A549 (cell line): Measurements from ENCODE around the gene ZC3H12D.

Experiments used
- BHLHE40 ChIP-seq: IDR thresholded peaks from 2 replicates; pipeline ENCODE4 v1.6.1; 2012; ENCODE audit warnings: low read depth, low read length, inconsistent platforms
- EP300 ChIP-seq, 2 experiments: fragments of >200 bp; sonication (Bioruptor Twin); formaldehyde crosslinking; IDR thresholded peaks; 2 replicates in 1 of 2; 3 replicates in 1 of 2; pipeline ENCODE4 v1.6.1; 2016 to 2017
- JUN ChIP-seq, 2 experiments: fragments of >200 bp; sonication (Bioruptor Twin); formaldehyde crosslinking; IDR thresholded peaks; 2 replicates in 1 of 2; 3 replicates in 1 of 2; pipeline ENCODE4 v1.6.1; 2016 to 2017
- MAFK ChIP-seq: fragments of 450-650 bp; IDR thresholded peaks from 2 replicates; pipeline ENCODE4 v1.6.1; 2014; ENCODE audit not compliant: partially characterized antibody
- MYC ChIP-seq: IDR thresholded peaks from 2 replicates; pipeline ENCODE4 v1.6.1; 2012; ENCODE audit warnings: mild to moderate bottlenecking, inconsistent platforms, low read length, improper control_type of control experiment, borderline replicate concordance
- NR3C1 ChIP-seq: fragments of >200 bp; sonication (Bioruptor Twin); formaldehyde crosslinking; IDR thresholded peaks from 3 replicates; pipeline ENCODE4 v1.6.1; 2017
- POLR2A ChIP-seq: IDR thresholded peaks from 2 replicates; pipeline ENCODE4 v1.6.1; 2012; ENCODE audit warnings: mild to moderate bottlenecking, low read length
- POLR2AphosphoS2 ChIP-seq: conservative IDR thresholded peaks from 2 replicates; pipeline ENCODE4 v1.6.1; 2012; ENCODE audit warnings: low read length, improper control_type of control experiment, inconsistent platforms
- USF2 ChIP-seq: fragments of 450-650 bp; IDR thresholded peaks from 2 replicates; pipeline ENCODE4 v1.6.1; 2014; ENCODE audit warnings: antibody characterized with exemption
- ZC3H11A ChIP-seq: fragments of 450-650 bp; IDR thresholded peaks from 2 replicates; pipeline ENCODE4 v1.6.1; 2014; ENCODE audit warnings: antibody characterized with exemption, mild to moderate bottlenecking
- TF ChIP-seq, protein P1 (sequence below): fragments of >200 bp; sonication (Bioruptor Twin); formaldehyde crosslinking; IDR thresholded peaks from 3 replicates; pipeline ENCODE4 v1.5.1; 2016
- TF ChIP-seq, protein P2 (sequence below): fragments of 200-600 bp; sonication (generic); IDR thresholded peaks from 2 replicates; pipeline ENCODE4 v1.6.1; 2016; ENCODE audit warnings: antibody characterized with exemption, mild to moderate bottlenecking, moderate library complexity

DNA sequence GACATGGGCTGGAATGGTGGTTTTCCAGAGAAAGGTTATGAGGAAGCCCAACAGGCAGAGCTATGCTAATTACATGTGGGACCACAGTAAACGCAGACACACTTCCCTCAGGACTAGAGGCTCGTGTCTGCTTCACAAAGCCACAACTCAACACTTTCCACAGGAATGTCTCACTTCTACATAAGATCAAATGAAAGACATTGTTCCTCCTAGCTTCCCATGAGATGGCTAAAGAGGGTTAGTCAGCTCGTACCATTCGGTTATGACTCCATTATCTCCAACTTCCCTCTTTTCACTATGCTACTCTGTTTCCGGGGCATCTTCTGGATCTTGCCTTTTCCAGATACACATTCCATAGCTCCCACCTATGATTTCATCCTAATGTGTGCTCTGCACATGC is 29.1 kb upstream of the ZC3H12D start:
- TF ChIP-seq, protein P1, sequence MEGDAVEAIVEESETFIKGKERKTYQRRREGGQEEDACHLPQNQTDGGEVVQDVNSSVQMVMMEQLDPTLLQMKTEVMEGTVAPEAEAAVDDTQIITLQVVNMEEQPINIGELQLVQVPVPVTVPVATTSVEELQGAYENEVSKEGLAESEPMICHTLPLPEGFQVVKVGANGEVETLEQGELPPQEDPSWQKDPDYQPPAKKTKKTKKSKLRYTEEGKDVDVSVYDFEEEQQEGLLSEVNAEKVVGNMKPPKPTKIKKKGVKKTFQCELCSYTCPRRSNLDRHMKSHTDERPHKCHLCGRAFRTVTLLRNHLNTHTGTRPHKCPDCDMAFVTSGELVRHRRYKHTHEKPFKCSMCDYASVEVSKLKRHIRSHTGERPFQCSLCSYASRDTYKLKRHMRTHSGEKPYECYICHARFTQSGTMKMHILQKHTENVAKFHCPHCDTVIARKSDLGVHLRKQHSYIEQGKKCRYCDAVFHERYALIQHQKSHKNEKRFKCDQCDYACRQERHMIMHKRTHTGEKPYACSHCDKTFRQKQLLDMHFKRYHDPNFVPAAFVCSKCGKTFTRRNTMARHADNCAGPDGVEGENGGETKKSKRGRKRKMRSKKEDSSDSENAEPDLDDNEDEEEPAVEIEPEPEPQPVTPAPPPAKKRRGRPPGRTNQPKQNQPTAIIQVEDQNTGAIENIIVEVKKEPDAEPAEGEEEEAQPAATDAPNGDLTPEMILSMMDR = no peak
- no peak for TF ChIP-seq POLR2A
- no peak for TF ChIP-seq EP300 (IDR thresholded peaks at IDR 0.05)
- no peak for TF ChIP-seq POLR2AphosphoS2
- no peak for TF ChIP-seq JUN (IDR thresholded peaks at IDR 0.05)
- no peak for TF ChIP-seq MYC
- TF ChIP-seq, protein P2, sequence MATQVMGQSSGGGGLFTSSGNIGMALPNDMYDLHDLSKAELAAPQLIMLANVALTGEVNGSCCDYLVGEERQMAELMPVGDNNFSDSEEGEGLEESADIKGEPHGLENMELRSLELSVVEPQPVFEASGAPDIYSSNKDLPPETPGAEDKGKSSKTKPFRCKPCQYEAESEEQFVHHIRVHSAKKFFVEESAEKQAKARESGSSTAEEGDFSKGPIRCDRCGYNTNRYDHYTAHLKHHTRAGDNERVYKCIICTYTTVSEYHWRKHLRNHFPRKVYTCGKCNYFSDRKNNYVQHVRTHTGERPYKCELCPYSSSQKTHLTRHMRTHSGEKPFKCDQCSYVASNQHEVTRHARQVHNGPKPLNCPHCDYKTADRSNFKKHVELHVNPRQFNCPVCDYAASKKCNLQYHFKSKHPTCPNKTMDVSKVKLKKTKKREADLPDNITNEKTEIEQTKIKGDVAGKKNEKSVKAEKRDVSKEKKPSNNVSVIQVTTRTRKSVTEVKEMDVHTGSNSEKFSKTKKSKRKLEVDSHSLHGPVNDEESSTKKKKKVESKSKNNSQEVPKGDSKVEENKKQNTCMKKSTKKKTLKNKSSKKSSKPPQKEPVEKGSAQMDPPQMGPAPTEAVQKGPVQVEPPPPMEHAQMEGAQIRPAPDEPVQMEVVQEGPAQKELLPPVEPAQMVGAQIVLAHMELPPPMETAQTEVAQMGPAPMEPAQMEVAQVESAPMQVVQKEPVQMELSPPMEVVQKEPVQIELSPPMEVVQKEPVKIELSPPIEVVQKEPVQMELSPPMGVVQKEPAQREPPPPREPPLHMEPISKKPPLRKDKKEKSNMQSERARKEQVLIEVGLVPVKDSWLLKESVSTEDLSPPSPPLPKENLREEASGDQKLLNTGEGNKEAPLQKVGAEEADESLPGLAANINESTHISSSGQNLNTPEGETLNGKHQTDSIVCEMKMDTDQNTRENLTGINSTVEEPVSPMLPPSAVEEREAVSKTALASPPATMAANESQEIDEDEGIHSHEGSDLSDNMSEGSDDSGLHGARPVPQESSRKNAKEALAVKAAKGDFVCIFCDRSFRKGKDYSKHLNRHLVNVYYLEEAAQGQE = no peak
- no peak for TF ChIP-seq BHLHE40
- no peak for TF ChIP-seq MAFK
- no peak for TF ChIP-seq USF2
- no peak for TF ChIP-seq ZC3H11A
- TF ChIP-seq NR3C1 = no peak
